Heart left ventricle (tissue), 16 donors: ENCODE results near the gene TANGO2. TPM values are rescaled to one million over a fixed set of nuclear protein-coding genes. Genes with fewer than 3 reads are reported as not detected.

Experiments
- ATAC-seq, 4 donors: fragments of 200-7000 bp; cut with Tn5 transposase; one replicate each; pipeline ENCODE4 v1.9.1; 2020 to 2022; ENCODE audit warnings: moderate library complexity in 4 of 4, mild to moderate bottlenecking in 3 of 4, moderate number of reproducible peaks in 1 of 4
- DNase-seq, 5 donors: peaks; one replicate each; pipeline ENCODE4 v3.0.0-alpha.2; 2020
- H3K27ac ChIP-seq, 12 donors: fragments of 200-600 bp; sonication (generic) in 4 of 12; one replicate each; pipeline versions ENCODE4 v1.5.0 to v1.8.0; 2016 to 2022; ENCODE audit warnings: mild to moderate bottlenecking in 2 of 12
- H3K27me3 ChIP-seq, 9 donors: fragments of 200-600 bp; sonication (generic) in 2 of 9; one replicate each; pipeline versions ENCODE4 v1.5.1 to v1.8.0; 2016 to 2022; ENCODE audit warnings: mild to moderate bottlenecking in 3 of 9
- H3K36me3 ChIP-seq, 9 donors: fragments of 200-600 bp; sonication (generic) in 2 of 9; one replicate each; pipeline versions ENCODE4 v1.5.0 to v1.8.0; 2018 to 2022; ENCODE audit warnings: mild to moderate bottlenecking in 2 of 9
- H3K4me1 ChIP-seq, 12 donors: fragments of 200-600 bp; sonication (generic) in 4 of 12; one replicate each; pipeline versions ENCODE4 v1.5.0 to v1.8.0; 2016 to 2022; ENCODE audit warnings: mild to moderate bottlenecking in 3 of 12
- H3K4me3 ChIP-seq, 12 donors: fragments of 200-600 bp; sonication (generic) in 4 of 12; one replicate each; pipeline versions ENCODE4 v1.5.0 to v1.8.0; 2017 to 2022; ENCODE audit warnings: mild to moderate bottlenecking in 9 of 12, moderate library complexity in 4 of 12
- H3K9me3 ChIP-seq, 12 donors: fragments of 200-600 bp; sonication (generic) in 4 of 12; one replicate each; pipeline versions ENCODE4 v1.5.0 to v1.8.0; 2016 to 2022; ENCODE audit warnings: mild to moderate bottlenecking in 1 of 12
- POLR2A ChIP-seq, 2 donors: fragments of 450-650 bp; IDR thresholded peaks; one replicate each; pipeline ENCODE4 v1.6.1; 2017; ENCODE audit warnings: antibody characterized with exemption in 2 of 2, mild to moderate bottlenecking in 2 of 2, moderate library complexity in 2 of 2
- WGBS, 4 donors: extraction: QIAGEN DNeasy Blood & Tissue Kit in 2 of 4; methylation state at CpG; one replicate each; pipeline versions ENCODE4 v1.1.5 to v1.1.7; 2013 to 2018; 5-methylcytosine and 5-hydroxymethylcytosine counted together
- intact Hi-C, 10 donors: fragments of 100-400 bp; cut with DNase I; formaldehyde crosslinking; loops; one replicate each; pipeline versions ENCODE4 v1.11.1 to v1.14.2; 2022
- polyA plus RNA-seq, 2 donors: library from polyadenylated mRNA; stranded (reverse); fragments of 200-250 nt; gene quantifications; one replicate each; pipeline ENCODE4 v1.2.3, GENCODE V29; 2013
- total RNA-seq, 9 donors: library from RNA; depleted of rRNA in 2 of 9; stranded (reverse); fragments of >200 nt in 2 of 9; fragmentation: NEBNext Ultra II Directional in 3 of 9; extraction: Animal tissue kit (Norgen Biotek cat#: 25700) in 3 of 9; gene quantifications; one replicate each; pipeline versions ENCODE4 v1.1.0 to v1.2.4, GENCODE V29; 2016 to 2023
- TF ChIP-seq, protein P1 (sequence below), 12 donors: fragments of 200-600 bp; sonication (generic) in 4 of 12; IDR thresholded peaks; one replicate each; pipeline versions ENCODE4 v1.5.0 to v1.8.0; 2018 to 2022; ENCODE audit warnings: antibody characterized with exemption in 12 of 12, mild to moderate bottlenecking in 5 of 12
- donor health status: ischemic (EF 13 %, LVEDD 7.1; RV severe dilation, severe dysfunction).
- donor health status: healthy with polysubstance abuse.
- donor health status: DM: no; HTN: yes; CAD: no.
- donor health status: DM: no; HTN: no; CAD: no.
- donor health status: ischemic (EF 25% LVEDD 6.9; RV normal size, moderate dysfunction).
- donor health status: ischemic (EF 25% LVEDD 5.7; RV mildly dilated, moderate dysfunction).
- donor health status: healthy.
- donor health status: DM: yes; HTN: yes; CAD: no.
- donor health status: ischemic (EF 35%, LVEDD 5.7; RV mildly dilated, moderate dysfunction).
- donor health status: nonischemic (EF 11% LVEDD 7.7; RV severe dilation, severe dysfunction).
- donor health status: DM: yes; HTN: yes; CAD: no.
- donor health status: PGD.
- donor health status: ischemic (EF 29% LVEDD 5.4; RV normal size, mild dysfunction).
- donor health status: nonischemic (EF 23%, LVEDD 6.1; RV moderate dilation, normal function).

The TANGO2 gene
- total and polyA plus RNA-seq, 11 donors = 51.3 to 341 (median 63.0) TPM

DNA sequence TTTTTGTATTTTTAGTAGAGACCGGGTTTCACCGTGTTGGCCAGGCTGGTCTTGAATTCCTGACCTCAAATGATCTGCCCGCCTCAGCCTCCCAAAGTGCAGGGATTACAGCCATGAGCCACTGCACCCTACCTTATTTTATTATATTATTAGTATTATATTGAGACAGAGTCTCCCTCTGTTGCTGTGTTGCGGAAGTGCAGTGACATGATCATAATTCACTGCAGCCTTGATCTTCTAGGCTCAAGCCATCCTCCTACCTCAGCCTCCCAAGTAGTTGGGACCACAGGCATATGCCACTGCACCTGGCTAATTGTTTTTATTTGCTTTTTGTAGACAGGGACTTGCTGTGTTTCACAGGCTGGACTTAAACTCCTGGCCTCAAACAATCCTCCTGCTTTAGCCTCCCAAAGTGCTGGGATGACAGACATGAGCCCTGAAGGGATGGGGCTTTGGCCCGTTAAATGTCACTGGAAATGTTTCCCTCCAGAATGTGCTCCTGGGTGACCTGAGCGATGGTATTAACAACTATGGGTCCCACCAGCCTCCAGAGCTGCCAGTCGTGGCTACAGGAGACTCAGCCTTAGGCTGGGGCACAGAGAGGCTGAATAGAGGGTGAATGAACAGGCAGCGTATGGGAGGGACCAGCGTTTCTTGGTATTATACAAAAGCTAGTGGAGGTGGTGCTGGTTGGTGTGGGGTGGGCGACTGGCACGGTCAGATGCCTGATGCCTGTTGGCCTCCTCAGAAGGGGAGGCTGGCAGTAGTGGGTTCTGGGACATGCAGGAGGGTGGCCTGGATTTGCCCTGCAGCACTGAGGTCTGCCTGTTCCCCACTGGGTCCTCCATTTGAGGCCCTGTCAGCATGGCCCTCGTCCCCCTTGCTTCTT is 7.3 kb downstream of the TANGO2 start:
- Histone ChIP-seq H3K4me1 (peaks cover 13 to 95% (median 55%) of the 10 kb centered on the region in 12 donors), H3K27me3 (no peaks in the 10 kb centered on the region), H3K27ac (peak overlapping the region in 6 of 12 donors; percentile 33 to 68 (median 54)), H3K4me3 (no peak overlapping the region), H3K9me3 (no peaks in the 10 kb centered on the region), H3K36me3 (peaks cover 0 to 20% (median 14%) of the 10 kb centered on the region in 9 donors)
- intact Hi-C loops = loop anchor here in 4 of 10 donors (5.0 to 10.0 kb wide), 3 partner anchors 49 to 87 kb away; partner anchors contain the start of genes RANBP1 (in 2 of the 4), TRMT2A (in 2 of the 4) and DGCR8 (in 1 of the 4)
- ATAC-seq = no peak
- DNase-seq = no peak
- WGBS, 4 donors = 81 to 91% (median 87%) methylated on average over 12 of the region's 12 CpGs
- TF ChIP-seq, protein P1, sequence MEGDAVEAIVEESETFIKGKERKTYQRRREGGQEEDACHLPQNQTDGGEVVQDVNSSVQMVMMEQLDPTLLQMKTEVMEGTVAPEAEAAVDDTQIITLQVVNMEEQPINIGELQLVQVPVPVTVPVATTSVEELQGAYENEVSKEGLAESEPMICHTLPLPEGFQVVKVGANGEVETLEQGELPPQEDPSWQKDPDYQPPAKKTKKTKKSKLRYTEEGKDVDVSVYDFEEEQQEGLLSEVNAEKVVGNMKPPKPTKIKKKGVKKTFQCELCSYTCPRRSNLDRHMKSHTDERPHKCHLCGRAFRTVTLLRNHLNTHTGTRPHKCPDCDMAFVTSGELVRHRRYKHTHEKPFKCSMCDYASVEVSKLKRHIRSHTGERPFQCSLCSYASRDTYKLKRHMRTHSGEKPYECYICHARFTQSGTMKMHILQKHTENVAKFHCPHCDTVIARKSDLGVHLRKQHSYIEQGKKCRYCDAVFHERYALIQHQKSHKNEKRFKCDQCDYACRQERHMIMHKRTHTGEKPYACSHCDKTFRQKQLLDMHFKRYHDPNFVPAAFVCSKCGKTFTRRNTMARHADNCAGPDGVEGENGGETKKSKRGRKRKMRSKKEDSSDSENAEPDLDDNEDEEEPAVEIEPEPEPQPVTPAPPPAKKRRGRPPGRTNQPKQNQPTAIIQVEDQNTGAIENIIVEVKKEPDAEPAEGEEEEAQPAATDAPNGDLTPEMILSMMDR (IDR thresholded peaks at IDR 0.05) = peak in 4 of 12 donors; percentile 7 to 29 (median 20)
- no peak for TF ChIP-seq POLR2A (IDR thresholded peaks at IDR 0.05)

DNA sequence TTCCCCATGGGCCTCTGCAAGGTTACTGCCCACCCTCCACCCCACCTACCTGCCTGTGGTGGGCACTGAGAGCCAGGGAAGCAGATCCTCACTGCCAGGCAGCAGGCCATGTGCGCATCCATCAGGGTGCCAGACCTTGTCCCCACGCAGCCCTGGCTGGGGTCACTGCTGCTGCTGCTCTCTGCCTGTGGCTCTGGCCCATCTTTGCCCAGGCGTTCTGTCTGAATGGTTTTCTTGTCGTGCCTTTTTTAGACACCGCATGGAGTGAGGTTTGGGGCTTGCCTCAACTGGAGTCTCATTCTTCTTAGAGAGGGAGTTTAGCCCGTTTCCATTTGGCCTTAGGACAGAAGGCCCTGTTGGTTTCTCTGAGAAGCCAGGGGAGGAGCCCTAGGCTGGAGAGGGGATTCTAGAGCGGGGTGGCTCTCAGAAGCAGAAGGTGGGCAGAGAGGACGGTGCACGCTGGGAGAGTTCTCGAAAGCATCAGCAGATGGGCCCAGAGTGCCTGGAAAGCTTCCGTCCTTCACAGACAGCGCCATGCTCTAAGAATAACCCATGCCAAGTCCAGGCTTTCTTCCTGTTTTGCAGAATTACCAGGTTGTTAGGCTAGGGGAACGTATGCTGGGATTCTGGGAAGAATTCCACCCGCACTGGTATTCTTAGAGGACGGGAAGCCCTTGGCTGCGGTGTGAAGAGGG is 8.1 kb downstream of the TANGO2 start:
- 51 to 68% (median 62%) methylated on average over 16 of the region's 16 CpGs for WGBS, 4 donors
- H3K27me3 ChIP-seq = no peaks in the 10 kb centered on the region
- no peak overlapping the region for H3K4me3 ChIP-seq
- H3K4me1 ChIP-seq = peaks cover 11 to 95% (median 59%) of the 10 kb centered on the region in 12 donors
- peak overlapping the region in 10 of 12 donors; percentile 3 to 68 (median 46) for H3K27ac ChIP-seq
- no peak for TF ChIP-seq POLR2A (IDR thresholded peaks at IDR 0.05)
- TF ChIP-seq, protein P1 (IDR thresholded peaks at IDR 0.05) = peak in 1 of 12 donors; percentile 3
- peak in 1 of 5 donors; percentile 53 for DNase-seq
- H3K9me3 ChIP-seq = no peaks in the 10 kb centered on the region
- intact Hi-C loops = loop anchor here in 4 of 10 donors (5.0 to 10.0 kb wide), 3 partner anchors 48 to 86 kb away; partner anchors contain the start of genes RANBP1 (in 2 of the 4), TRMT2A (in 2 of the 4) and DGCR8 (in 1 of the 4)
- H3K36me3 ChIP-seq = peaks cover 0 to 20% (median 13%) of the 10 kb centered on the region in 9 donors
- ATAC-seq = peak in 2 of 4 donors; percentile 2 to 15

DNA sequence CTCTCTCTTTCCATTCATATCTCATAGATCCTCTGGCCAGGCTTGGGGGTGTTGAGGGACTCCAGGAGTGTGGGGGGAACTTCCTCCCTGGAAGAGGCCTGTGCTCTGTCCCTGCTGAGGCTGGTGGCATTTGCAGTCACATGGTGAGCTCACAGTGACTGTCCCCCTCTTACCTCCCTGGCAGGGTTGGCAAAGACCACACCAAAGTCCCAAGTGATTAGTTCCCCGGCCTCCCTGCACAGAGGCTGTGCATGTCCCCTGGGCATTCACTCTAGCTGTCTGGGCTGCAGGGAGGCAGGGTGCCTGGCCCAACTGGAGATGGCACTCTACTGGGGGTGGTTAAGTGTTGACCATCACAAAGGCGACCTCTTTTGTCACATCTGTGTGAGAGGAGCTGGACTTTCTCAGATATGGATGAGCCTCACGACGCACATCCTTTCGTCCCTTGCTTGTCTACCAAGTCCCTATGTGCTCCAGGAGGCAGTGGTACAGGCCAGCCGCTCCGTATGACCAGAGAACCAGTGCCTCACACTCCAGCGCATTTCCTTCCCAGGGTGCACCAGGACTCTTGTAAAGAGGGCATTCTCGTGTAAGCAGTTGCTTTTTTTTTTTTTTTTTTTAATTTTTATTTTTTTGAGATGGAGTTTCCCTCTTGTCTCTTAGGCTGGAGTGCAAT is 8.8 kb downstream of the TANGO2 start:
- Histone ChIP-seq H3K27me3 (no peaks in the 10 kb centered on the region), H3K4me1 (peaks cover 11 to 95% (median 58%) of the 10 kb centered on the region in 12 donors), H3K27ac (peak overlapping the region in 9 of 12 donors; percentile 3 to 68 (median 49)), H3K9me3 (no peaks in the 10 kb centered on the region), H3K36me3 (peaks cover 0 to 15% (median 11%) of the 10 kb centered on the region in 9 donors), H3K4me3 (no peak overlapping the region)
- 71 to 78% (median 75%) methylated on average over 9 of the region's 9 CpGs for WGBS, 4 donors
- TF ChIP-seq POLR2A (IDR thresholded peaks at IDR 0.05) = no peak
- TF ChIP-seq, protein P1 (IDR thresholded peaks at IDR 0.05) = no peak
- ATAC-seq = peak; percentile 38 to 62 (median 48)
- DNase-seq = peak in 3 of 5 donors; percentile 56 to 67 (median 63)
- intact Hi-C loops = loop anchor here in 5 of 10 donors (5.0 to 10.0 kb wide), 4 partner anchors 48 to 85 kb away; partner anchors contain the start of genes DGCR8 (in 2 of the 5), RANBP1 (in 2 of the 5) and TRMT2A (in 2 of the 5)
